DOHH2 (cell line): Measurements from ENCODE around the gene DHX38.

ENCODE experiments used
- EZH2phosphoT487 ChIP-seq: fragments of 200-600 bp; sonication (generic); IDR thresholded peaks from 2 replicates; pipeline ENCODE4 v1.6.1; 2017; ENCODE audit warnings: borderline replicate concordance, mild to moderate bottlenecking, antibody characterized with exemption, low read length, moderate library complexity, mixed read lengths
- TF ChIP-seq, protein P1 (sequence below): fragments of 200-600 bp; sonication (generic); IDR thresholded peaks from one replicate; pipeline ENCODE4 v1.5.1; 2014; ENCODE audit warnings: antibody characterized with exemption, mild to moderate bottlenecking, low read depth, low read length; ENCODE audit not compliant: poor library complexity, severe bottlenecking

DNA sequence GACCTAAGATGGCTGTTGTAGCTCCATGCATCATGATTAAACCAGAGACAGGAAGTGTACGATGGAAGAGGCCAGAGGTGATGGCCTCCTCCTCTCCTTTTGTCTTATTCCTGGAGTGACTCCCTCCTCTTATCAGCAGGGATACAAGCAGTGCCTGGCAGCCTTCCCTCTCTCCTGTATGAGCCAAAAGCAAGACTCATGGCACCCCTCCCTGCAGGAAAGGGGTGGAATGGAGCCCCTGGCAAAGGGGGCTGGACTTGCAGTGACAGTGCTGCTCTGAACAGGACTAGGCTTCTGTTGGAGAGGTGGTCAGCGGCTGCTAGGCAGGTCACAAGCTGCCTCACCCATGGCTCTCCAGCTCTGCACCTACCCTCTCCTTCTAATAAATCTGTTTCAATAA, 8.6 kb upstream of the DHX38 start:
- TF ChIP-seq, protein P1, sequence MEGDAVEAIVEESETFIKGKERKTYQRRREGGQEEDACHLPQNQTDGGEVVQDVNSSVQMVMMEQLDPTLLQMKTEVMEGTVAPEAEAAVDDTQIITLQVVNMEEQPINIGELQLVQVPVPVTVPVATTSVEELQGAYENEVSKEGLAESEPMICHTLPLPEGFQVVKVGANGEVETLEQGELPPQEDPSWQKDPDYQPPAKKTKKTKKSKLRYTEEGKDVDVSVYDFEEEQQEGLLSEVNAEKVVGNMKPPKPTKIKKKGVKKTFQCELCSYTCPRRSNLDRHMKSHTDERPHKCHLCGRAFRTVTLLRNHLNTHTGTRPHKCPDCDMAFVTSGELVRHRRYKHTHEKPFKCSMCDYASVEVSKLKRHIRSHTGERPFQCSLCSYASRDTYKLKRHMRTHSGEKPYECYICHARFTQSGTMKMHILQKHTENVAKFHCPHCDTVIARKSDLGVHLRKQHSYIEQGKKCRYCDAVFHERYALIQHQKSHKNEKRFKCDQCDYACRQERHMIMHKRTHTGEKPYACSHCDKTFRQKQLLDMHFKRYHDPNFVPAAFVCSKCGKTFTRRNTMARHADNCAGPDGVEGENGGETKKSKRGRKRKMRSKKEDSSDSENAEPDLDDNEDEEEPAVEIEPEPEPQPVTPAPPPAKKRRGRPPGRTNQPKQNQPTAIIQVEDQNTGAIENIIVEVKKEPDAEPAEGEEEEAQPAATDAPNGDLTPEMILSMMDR: no peak
- no peak for TF ChIP-seq EZH2phosphoT487
